CD4-positive, alpha-beta T cell (primary cell): ENCODE results near the gene PLCL1. TPM values are rescaled to one million over a fixed set of nuclear protein-coding genes. Genes with fewer than 3 reads are reported as not detected.

Source experiments
- ATAC-seq: fragments of 200-7000 bp; cut with Tn5 transposase; one replicate; pipeline ENCODE4 v1.10.0; 2022; ENCODE audit warnings: mild to moderate bottlenecking; ENCODE audit not compliant: poor library complexity
- CTCF ChIA-PET: fragments of 350-600 bp; sonication (Branson Sonifier 250); formaldehyde crosslinking; loops from one replicate; lab custom pipeline; 2021; ENCODE audit warnings: antibody characterized with exemption, inconsistent platforms; lab: Charles Lee
- POLR2A ChIA-PET: fragments of 350-600 bp; sonication (Branson Sonifier 250); formaldehyde crosslinking; loops from one replicate; lab custom pipeline; 2021; ENCODE audit warnings: antibody characterized with exemption, inconsistent platforms; lab: Charles Lee
- DNase-seq, 14 experiments: peaks; one replicate each; pipeline ENCODE4 v3.0.0-alpha.2; 2013 to 2020; ENCODE audit warnings: mixed read lengths in 2 of 14
- H3K27ac ChIP-seq, 2 donors: one replicate each; pipeline versions ENCODE4 v1.5.1 to v1.7.0; 2013; ENCODE audit warnings: low read length in 2 of 2, low read depth in 1 of 2, mild to moderate bottlenecking in 1 of 2
- H3K27me3 ChIP-seq, 2 experiments: 1 replicate in 1 of 2; 2 replicates in 1 of 2; pipeline versions ENCODE4 v1.6.1 to v1.7.0; 2013; ENCODE audit warnings: low read length in 2 of 2, control low read depth in 1 of 2, mild to moderate bottlenecking in 1 of 2, moderate library complexity in 1 of 2; ENCODE audit not compliant: insufficient read depth in 2 of 2, control insufficient read depth in 1 of 2
- H3K36me3 ChIP-seq: one replicate; pipeline ENCODE4 v1.6.1; 2013; ENCODE audit warnings: low read length, control low read depth; ENCODE audit not compliant: insufficient read depth
- H3K4me1 ChIP-seq: one replicate; pipeline ENCODE4 v1.6.1; 2013; ENCODE audit warnings: low read length, control low read depth; ENCODE audit not compliant: insufficient read depth
- H3K4me3 ChIP-seq: one replicate; pipeline ENCODE4 v1.5.1; 2013; ENCODE audit warnings: mild to moderate bottlenecking, low read length, moderate library complexity
- H3K9me3 ChIP-seq, 2 experiments: 1 replicate in 1 of 2; 2 replicates in 1 of 2; pipeline versions ENCODE4 v1.6.1 to v1.7.0; 2013; ENCODE audit warnings: low read length in 2 of 2, mild to moderate bottlenecking in 2 of 2, control low read depth in 1 of 2, moderate library complexity in 1 of 2; ENCODE audit not compliant: control insufficient read depth in 1 of 2, insufficient read depth in 1 of 2
- H3K27ac Mint-ChIP-seq: one replicate; pipeline ENCODE4 v1.8.0; 2020; ENCODE audit warnings: mixed read lengths
- H3K27me3 Mint-ChIP-seq: one replicate; pipeline ENCODE4 v1.8.0; 2021; ENCODE audit warnings: mixed read lengths
- H3K36me3 Mint-ChIP-seq: one replicate; pipeline ENCODE4 v1.8.0; 2021; ENCODE audit warnings: low read depth, mixed read lengths
- H3K4me1 Mint-ChIP-seq: one replicate; pipeline ENCODE4 v1.8.0; 2021; ENCODE audit warnings: low read depth, mixed read lengths
- H3K4me3 Mint-ChIP-seq: one replicate; pipeline ENCODE4 v1.8.0; 2020; ENCODE audit warnings: mild to moderate bottlenecking, mixed read lengths
- H3K9me3 Mint-ChIP-seq: one replicate; pipeline ENCODE4 v1.8.0; 2020; ENCODE audit warnings: mixed read lengths
- intact Hi-C, 2 experiments: fragments of 100-400 bp; cut with DNase I in 1 of 2; cut with micrococcal nuclease in 1 of 2; formaldehyde crosslinking; loops; one replicate each; pipeline versions ENCODE4 v1.15.1 to v1.9.0; 2023 to 2025; cut with DNase I, micrococcal nuclease
- total RNA-seq, 174 experiments: library from RNA in 2 of 174; stranded (reverse) in 2 of 174; gene quantifications; one replicate each; pipeline ENCODE4 v1.2.3 and lab custom pipeline; 2021 to 2026
- TF ChIP-seq, protein P1 (sequence below): fragments of 200-600 bp; IDR thresholded peaks from one replicate; pipeline ENCODE4 v1.8.0; 2022; ENCODE audit warnings: antibody characterized with exemption, mild to moderate bottlenecking

The PLCL1 gene
- total RNA-seq, 2 experiments from 2014 or later: 27.0 to 28.3 TPM

DNA sequence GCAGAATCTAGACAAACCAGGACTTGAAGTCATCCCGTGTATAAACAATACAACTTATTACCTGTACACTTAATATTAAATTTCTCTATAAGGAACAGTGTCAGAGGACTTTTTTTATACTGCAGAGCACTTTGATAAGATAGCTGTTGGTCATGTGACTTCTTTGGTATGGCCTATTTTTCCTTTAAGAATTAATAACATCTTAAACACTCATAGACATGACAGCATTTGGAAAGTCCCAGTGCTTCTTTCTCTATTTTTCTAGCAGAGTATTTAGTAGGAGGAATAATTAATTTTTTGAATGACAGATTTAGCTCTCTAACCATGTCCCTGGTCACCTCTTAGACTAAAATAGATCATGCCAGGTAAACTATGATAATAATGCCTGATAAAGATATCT lies 59.4 kb downstream of the PLCL1 start:
- Mint-ChIP-seq H3K4me3 (no peak overlapping the region), H3K36me3 (no peaks in the 10 kb centered on the region), H3K9me3 (no peaks in the 10 kb centered on the region), H3K4me1 (peaks cover 81% of the 10 kb centered on the region), H3K27me3 (no peaks in the 10 kb centered on the region), H3K27ac (no peak overlapping the region)
- H3K27me3 ChIP-seq: no peaks in the 10 kb centered on the region
- ChIA-PET POLR2A (interaction anchor here (1.5 kb wide), 1 partner anchor 26 kb away, joined by 3 read pairs; no protein-coding TSS in a partner anchor), CTCF (no interaction called here)
- H3K4me1 ChIP-seq: peaks cover 13% of the 10 kb centered on the region
- DNase-seq (no peak), ATAC-seq (no peak)
- TF ChIP-seq, protein P1, sequence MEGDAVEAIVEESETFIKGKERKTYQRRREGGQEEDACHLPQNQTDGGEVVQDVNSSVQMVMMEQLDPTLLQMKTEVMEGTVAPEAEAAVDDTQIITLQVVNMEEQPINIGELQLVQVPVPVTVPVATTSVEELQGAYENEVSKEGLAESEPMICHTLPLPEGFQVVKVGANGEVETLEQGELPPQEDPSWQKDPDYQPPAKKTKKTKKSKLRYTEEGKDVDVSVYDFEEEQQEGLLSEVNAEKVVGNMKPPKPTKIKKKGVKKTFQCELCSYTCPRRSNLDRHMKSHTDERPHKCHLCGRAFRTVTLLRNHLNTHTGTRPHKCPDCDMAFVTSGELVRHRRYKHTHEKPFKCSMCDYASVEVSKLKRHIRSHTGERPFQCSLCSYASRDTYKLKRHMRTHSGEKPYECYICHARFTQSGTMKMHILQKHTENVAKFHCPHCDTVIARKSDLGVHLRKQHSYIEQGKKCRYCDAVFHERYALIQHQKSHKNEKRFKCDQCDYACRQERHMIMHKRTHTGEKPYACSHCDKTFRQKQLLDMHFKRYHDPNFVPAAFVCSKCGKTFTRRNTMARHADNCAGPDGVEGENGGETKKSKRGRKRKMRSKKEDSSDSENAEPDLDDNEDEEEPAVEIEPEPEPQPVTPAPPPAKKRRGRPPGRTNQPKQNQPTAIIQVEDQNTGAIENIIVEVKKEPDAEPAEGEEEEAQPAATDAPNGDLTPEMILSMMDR: no peak
- H3K9me3 ChIP-seq: peaks cover 0 to 3% of the 10 kb centered on the region in 2 experiments
- H3K27ac ChIP-seq: no peak overlapping the region
- intact Hi-C loops: no loop called here
- H3K36me3 ChIP-seq: no peaks in the 10 kb centered on the region
- H3K4me3 ChIP-seq: no peak overlapping the region

DNA sequence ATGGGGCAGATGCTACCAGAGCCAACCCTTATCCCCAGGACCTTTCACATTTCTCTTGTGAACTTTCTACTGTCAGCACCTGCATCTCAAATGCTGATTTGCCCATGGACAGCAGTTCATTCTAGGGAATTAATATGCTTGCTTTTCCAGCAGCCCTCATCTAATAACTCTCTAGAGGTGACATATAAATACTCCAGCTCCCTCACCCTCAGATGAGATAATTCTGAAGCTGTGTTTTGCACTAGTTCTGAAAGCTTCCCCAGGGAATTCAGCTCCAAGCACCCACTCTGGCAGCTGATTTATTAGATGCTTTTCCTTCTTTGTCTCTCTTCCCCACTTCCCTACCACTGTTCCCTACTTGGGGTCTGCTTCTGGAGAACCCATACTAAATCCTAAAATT lies 62.1 kb downstream of the PLCL1 start:
- H3K27me3 ChIP-seq: no peaks in the 10 kb centered on the region
- H3K36me3 ChIP-seq: no peaks in the 10 kb centered on the region
- peak overlapping the region; percentile 93 for H3K27ac Mint-ChIP-seq
- peaks cover 85% of the 10 kb centered on the region for H3K4me1 Mint-ChIP-seq
- no peaks in the 10 kb centered on the region for H3K27me3 Mint-ChIP-seq
- TF ChIP-seq, protein P1: no peak
- POLR2A ChIA-PET: interaction anchor here (1.3 kb wide), 1 partner anchor 36 kb away, joined by 3 read pairs; no protein-coding TSS in a partner anchor
- no peaks in the 10 kb centered on the region for H3K9me3 ChIP-seq
- peaks cover 28% of the 10 kb centered on the region for H3K4me1 ChIP-seq
- H3K27ac ChIP-seq: no peak overlapping the region
- CTCF ChIA-PET: interaction anchor here (1.3 to 1.5 kb wide), 2 partner anchors 46 to 53 kb away, joined by 3 to 5 read pairs; no protein-coding TSS in a partner anchor
- no peaks in the 10 kb centered on the region for H3K9me3 Mint-ChIP-seq
- ATAC-seq (no peak), DNase-seq (no peak)
- no peak overlapping the region for H3K4me3 ChIP-seq
- H3K36me3 Mint-ChIP-seq: no peaks in the 10 kb centered on the region
- H3K4me3 Mint-ChIP-seq: no peak overlapping the region
- intact Hi-C loops: loop anchor here (2.0 to 5.0 kb wide), 3 partner anchors 16 to 64 kb away; partner anchors contain the start of gene PLCL1 (in 1 of the 2)

DNA sequence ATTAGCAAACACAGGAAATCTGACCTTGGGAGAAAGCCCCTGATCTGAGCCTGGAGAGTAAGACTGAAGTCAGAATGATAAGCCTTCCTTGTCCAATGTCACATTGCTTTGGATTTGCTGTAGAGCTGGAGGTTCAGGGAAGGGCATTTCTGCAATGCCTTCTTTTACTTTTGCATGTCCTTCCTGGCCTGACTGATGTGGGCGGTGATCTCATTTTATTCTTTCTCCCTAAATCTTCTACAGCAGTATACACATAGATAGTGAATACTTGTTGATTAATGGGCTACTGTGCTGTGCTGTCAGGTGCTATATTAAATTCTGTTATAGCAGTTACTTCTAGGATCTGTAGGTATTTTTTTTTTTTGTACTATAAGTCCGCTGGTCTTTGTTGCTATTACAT lies 62.6 kb downstream of the PLCL1 start:
- no peaks in the 10 kb centered on the region for H3K36me3 Mint-ChIP-seq
- no peak overlapping the region for H3K4me3 ChIP-seq
- peaks cover 85% of the 10 kb centered on the region for H3K4me1 Mint-ChIP-seq
- no peak for DNase-seq
- no peaks in the 10 kb centered on the region for H3K27me3 ChIP-seq
- no peaks in the 10 kb centered on the region for H3K9me3 Mint-ChIP-seq
- POLR2A ChIA-PET: no interaction called here
- no peak overlapping the region for H3K27ac ChIP-seq
- TF ChIP-seq, protein P1: no peak
- no peaks in the 10 kb centered on the region for H3K9me3 ChIP-seq
- H3K27me3 Mint-ChIP-seq: no peaks in the 10 kb centered on the region
- no peak for ATAC-seq
- H3K4me1 ChIP-seq: peaks cover 33% of the 10 kb centered on the region
- no peak overlapping the region for H3K4me3 Mint-ChIP-seq
- intact Hi-C loops: loop anchor here (2.0 to 5.0 kb wide), 3 partner anchors 16 to 65 kb away; partner anchors contain the start of gene PLCL1 (in 1 of the 2)
- no peaks in the 10 kb centered on the region for H3K36me3 ChIP-seq
- CTCF ChIA-PET: interaction anchor here (1.3 to 1.5 kb wide), 2 partner anchors 47 to 54 kb away, joined by 3 to 5 read pairs; no protein-coding TSS in a partner anchor
- peak overlapping the region; percentile 93 for H3K27ac Mint-ChIP-seq
